Jurkat, Clone E6-1 (cell line): ENCODE data around the gene TNFRSF8. TPM values are rescaled to one million over a fixed set of nuclear protein-coding genes. Genes with fewer than 3 reads are reported as not detected.
"Not testable (repeated sequence)": the region's sequence is repeated elsewhere in the genome, so short reads cannot be mapped to it uniquely, and the experiment has no call there.

Experiments
- DNase-seq: peaks from one replicate; pipeline ENCODE4 v3.0.0-alpha.2; 2011; ENCODE audit warnings: low read depth, low spot score
- H3K4me3 ChIP-seq: 2 replicates; pipeline ENCODE4 v1.5.1; 2011; ENCODE audit warnings: mild to moderate bottlenecking, low read length, control low read depth, moderate library complexity
- polyA plus RNA-seq: library from polyadenylated mRNA; unstranded; fragments of >200 nt; gene quantifications from one replicate; pipeline ENCODE4 v1.2.1, GENCODE V29; 2012; ENCODE audit warnings: missing spikeins; ENCODE audit not compliant: insufficient read length, insufficient read depth

Gene TNFRSF8
- 10.4 TPM for polyA plus RNA-seq

- H3K4me3 ChIP-seq, result peak within 1 kb of the TSS; percentile 68
- peak; percentile 76 for DNase-seq
Measured at GRCh38 chr1:12063141-12064072, at the start of gene TNFRSF8. TNFRSF8 (plus strand) TSS chr1:12063303; CDS start chr1:12063599, 296 bp downstream.

- no peak overlapping the region for H3K4me3 ChIP-seq
- DNase-seq, result peak; percentile 23
Measured at GRCh38 chr1:12014141-12014991, 48.7 kb upstream of the TNFRSF8 start.

GRCh38 chr1:12015001-12015491 lies 48.1 kb upstream of the TNFRSF8 start:
- H3K4me3 ChIP-seq, result no peak overlapping the region
- no peak for DNase-seq

DNA sequence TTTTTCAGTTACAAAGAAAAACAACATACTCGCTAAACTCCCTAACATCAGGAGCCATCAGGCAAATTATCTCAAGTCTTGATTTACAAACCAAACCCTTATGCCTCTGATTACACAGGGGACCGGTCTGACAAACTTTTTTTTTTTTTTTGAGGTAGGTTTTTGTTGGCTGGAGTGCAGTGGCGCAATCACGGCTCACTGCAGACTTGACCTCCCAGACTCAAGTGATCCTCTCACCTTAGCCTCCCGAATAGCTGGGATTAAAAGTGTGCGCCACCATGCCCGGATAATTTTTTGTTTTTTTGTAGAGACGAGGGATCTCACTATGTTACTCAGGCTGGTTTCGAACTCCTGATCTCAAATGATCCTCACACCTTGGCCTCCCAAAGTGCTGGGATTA lies 47.6 kb upstream of the TNFRSF8 start:
- H3K4me3 ChIP-seq, result no peak overlapping the region
- DNase-seq, result no peak

DNA sequence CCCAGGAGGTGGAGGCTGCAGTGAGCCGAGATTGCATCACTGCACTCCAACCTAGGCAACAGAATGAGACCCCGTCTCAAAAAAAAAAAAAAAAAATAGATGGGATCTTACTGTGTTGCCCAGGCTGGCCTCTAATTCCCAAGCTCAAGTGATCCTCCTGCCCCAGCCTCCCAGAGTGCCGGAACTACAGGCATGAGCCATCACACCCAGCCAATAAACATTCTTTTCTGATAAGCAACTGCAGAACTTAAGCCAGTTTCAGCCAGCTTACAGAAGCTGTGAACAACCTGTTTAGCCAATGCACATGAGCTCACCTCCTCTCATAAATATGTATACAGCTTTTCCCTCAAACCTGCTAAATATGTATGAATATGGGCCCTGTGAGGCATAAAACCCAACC lies 46.9 kb upstream of the TNFRSF8 start:
- DNase-seq, result no peak
- no peak overlapping the region for H3K4me3 ChIP-seq

DNA sequence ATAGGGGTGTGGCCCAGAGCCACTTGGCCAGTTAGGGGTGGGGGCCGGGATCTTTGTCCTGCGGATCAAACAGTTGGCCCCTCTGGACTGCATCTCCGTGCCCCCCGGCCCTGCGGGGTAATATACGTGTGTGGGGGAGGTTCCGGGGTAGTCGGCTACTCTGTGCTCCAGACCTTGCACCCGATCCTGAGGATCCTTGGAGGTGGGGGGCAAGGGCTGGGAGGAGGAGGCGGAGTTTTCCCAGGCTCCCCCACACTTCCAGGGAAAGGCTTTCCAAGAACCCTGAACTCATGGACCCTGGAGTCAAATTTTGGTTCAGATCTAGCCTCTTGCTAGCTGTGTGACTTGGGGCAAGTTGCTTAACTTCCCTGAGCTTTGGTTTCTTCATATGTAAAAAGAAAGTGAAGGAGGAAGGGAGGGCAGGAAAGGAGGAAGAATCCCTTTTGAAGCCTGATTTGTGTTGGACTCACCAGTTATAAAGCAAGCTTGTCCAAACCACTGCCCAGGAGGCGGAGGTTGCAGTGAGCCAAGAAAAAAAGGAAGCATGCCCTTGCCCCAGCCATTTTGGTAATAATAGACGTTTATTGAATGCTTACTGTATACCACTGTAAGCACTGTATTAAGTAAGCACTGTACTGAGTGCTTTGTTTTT lies 43.1 kb upstream of the TNFRSF8 start:
- H3K4me3 ChIP-seq, result peak overlapping the region; percentile 87
- DNase-seq, result no peak

DNA sequence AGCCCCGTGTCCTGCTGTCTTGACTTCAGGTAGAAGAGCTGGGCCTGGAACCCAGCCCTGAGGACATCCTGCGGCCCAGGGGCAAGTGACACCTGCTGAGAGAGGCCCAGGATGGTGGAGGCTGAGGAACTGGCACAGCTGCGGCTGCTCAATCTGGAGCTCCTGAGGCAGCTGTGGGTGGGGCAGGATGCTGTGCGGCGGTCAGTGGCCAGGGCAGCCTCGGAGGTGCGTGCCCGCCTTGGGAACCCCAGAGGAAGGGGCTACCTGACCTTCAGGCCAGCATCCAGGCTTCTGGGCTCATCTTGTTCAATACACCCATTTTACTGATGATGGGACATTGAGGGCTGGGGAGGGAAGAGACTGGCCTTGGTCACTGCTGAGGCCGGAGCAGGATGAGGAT lies 41.5 kb upstream of the TNFRSF8 start:
- no peak overlapping the region for H3K4me3 ChIP-seq
- DNase-seq, result no peak

DNA sequence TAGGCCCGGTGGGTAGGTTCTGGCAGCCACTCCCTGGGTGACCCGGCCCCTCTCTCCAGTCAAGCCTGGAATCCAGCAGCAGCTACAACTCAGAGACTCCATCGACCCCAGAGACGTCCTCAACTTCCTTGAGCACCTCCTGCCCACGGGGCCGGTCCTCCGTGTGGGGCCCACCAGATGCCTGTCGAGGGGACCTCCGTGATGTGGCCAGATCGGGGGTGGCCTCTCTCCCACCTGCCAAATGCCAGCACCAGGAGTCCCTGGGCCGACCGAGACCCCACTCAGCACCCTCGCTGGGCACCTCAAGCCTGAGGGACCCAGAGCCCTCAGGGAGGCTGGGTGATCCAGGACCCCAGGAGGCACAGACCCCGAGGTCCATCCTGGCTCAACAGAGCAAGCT lies 41.1 kb upstream of the TNFRSF8 start:
- no peak for DNase-seq
- no peak overlapping the region for H3K4me3 ChIP-seq

- no peak for DNase-seq
- H3K4me3 ChIP-seq, result no peak overlapping the region
Measured at GRCh38 chr1:12026586-12026985, 36.5 kb upstream of the TNFRSF8 start.

- H3K4me3 ChIP-seq, result no peak overlapping the region
- DNase-seq, result no peak
Measured at GRCh38 chr1:12028248-12028647, 34.9 kb upstream of the TNFRSF8 start.

- H3K4me3 ChIP-seq, result no peak overlapping the region
- DNase-seq, result no peak
Measured at GRCh38 chr1:12028957-12029511, 34.1 kb upstream of the TNFRSF8 start.

GRCh38 chr1:12029720-12030339 lies 33.3 kb upstream of the TNFRSF8 start:
- no peak for DNase-seq
- H3K4me3 ChIP-seq, result no peak overlapping the region

DNA sequence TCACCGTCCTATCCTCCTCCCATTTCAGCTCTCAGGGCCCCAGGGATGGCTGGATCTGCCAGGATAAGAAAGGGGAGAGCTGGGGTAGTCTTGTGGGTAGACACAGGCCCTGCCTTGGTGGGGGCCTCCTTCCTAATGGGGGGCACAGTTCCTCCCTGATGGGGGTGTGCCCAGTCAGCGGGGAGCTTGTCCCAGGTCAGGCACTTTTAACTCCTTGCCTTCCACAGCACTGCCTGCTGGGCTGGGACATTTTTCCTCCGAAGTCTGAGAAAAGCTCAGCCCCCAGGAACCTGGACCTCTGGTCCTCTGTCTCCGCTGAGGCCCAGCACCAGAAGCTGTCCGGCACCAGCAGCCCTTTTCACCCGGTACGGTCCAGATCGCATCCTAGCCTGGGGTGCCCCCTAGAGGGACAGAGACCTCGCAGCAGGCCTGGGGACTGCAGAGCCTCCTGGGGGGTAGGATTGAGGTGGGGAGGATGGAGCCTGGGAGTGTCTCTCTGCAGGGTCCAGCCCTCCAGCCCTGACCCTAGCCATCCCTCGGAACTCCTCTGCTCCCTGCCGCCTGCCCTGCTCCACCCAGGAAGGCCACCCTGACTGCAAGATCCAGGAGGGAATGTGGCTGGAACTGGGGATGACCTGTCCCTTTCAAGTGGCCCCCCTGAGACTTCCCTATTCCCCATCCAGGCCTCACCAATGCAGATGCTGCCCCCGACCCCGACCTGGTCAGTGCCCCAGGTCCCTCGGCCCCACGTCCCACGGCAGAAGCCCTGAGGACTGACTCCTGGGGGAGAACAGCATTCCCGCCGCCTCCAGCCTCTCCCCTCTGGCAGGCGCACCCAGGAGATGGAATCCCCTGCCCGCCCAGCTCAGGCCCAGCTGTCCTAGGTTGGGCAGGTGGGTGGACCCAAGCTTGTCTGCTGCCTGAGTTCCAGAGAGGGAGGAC lies 31.8 kb upstream of the TNFRSF8 start:
- no peak for DNase-seq
- H3K4me3 ChIP-seq, result no peak overlapping the region

GRCh38 chr1:12032161-12032621 lies 30.9 kb upstream of the TNFRSF8 start:
- DNase-seq, result no peak
- H3K4me3 ChIP-seq, result no peak overlapping the region

DNA sequence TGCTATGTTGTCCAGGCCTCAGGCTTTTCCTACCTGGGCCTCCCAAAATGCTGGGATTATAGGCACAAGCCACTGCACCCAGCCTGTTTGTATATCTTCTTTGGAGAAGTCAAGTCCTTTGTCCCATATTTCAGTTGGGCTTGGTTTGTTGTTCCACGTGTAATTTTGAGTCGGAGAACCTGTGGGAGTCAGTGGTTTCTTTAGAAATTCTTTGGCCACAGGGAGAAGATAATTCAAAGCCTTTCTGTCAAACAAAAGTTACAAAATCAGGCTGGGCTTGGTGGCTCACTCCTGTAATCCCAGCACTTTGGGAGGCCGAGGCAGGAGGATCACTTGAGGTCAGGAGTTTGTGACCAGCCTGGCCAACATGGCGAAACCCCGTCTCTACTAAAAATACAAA lies 29.7 kb upstream of the TNFRSF8 start:
- not testable (repeated sequence) for DNase-seq, H3K4me3 ChIP-seq

GRCh38 chr1:12034381-12034801 lies 28.7 kb upstream of the TNFRSF8 start:
- H3K4me3 ChIP-seq, result no peak overlapping the region
- no peak for DNase-seq

GRCh38 chr1:12035312-12035711 lies 27.8 kb upstream of the TNFRSF8 start:
- H3K4me3 ChIP-seq, result no peak overlapping the region
- DNase-seq, result no peak
